T-helper 2 cell treated with Interferon-gamma antibody and Interleukin-4, amounts not matched to agents 100 ng/mL and 5 ng/mL, for 36 hours (primary cell): ENCODE results near the gene PLSCR4. TPM values are rescaled to one million over a fixed set of nuclear protein-coding genes. Genes with fewer than 3 reads are reported as not detected.

Source experiments
- intact Hi-C: fragments of 100-400 bp; cut with micrococcal nuclease; formaldehyde crosslinking; loops from one replicate; pipeline ENCODE4 v1.15.1; 2023
- total RNA-seq: library from RNA; stranded (reverse); gene quantifications from 2 replicates; pipeline ENCODE4 v1.2.3, GENCODE V29; 2022

The PLSCR4 gene
- total RNA-seq, 1 donor from 2014 or later = not detected

DNA sequence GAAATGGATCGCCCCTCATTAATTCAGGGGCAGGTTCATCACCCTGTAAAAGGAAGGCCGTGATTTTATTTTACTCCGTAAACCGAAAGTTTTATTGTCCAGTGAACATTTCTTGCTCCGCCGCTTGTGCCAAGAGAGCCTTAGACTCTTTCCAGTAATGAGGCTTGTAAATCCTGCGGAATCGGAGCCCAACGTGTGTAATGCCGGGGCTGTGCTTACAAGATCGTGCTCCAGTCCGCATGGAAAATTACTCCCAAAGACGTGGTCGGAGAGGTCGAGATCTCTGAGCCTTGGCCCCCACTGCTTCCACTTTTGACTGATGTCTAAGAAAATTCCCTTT is 89.3 kb downstream of the PLSCR4 start:
- intact Hi-C loops = no loop called here

GRCh38 chr3:146160964-146161662 is 89.8 kb downstream of the PLSCR4 start, which contains the start of gene PLOD2:
PLOD2 (minus strand) TSS chr3:146161184; CDS start chr3:146160989, 195 bp downstream.
- intact Hi-C loops = no loop called here

DNA sequence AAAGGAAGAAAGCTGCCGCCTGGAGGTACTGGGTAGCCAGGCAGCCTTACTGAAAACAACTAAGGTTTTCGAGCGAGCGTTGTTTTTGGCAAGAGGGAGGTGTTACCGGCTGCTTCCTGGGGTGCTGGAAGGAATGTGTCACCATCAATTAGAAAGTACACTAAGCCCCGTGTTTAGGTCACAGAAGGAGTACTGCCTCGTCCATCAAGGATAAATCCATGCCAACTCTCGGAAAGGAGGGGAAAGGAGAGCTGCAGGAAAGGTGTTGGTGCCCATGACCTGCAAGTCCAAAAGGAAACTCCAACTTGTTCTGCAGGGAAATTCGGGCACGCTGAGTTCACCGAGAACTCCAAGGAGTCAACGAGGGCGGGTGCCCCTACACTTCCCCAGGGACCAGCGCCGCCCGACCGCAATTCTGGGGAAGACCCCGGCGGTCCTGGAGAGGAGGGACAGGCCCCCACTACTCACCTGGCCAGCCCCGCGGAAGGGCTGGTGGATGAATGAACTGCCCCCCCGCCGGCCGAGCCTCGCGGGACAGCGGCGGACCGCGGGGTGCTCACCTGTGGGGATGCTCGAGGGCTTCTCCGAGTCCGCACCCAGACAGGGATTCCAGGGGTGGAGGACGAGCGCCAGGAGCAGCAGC is 90.5 kb downstream of the PLSCR4 start:
- intact Hi-C loops = no loop called here

- intact Hi-C loops = no loop called here
Observed at GRCh38 chr3:146159616-146160320, 91.1 kb downstream of the PLSCR4 start.

- intact Hi-C loops = no loop called here
Observed at GRCh38 chr3:146159037-146159436, 91.9 kb downstream of the PLSCR4 start.

- intact Hi-C loops = no loop called here
Observed at GRCh38 chr3:146157325-146158060, 93.4 kb downstream of the PLSCR4 start.

- intact Hi-C loops = no loop called here
Observed at GRCh38 chr3:146156666-146157314, 94.1 kb downstream of the PLSCR4 start.

DNA sequence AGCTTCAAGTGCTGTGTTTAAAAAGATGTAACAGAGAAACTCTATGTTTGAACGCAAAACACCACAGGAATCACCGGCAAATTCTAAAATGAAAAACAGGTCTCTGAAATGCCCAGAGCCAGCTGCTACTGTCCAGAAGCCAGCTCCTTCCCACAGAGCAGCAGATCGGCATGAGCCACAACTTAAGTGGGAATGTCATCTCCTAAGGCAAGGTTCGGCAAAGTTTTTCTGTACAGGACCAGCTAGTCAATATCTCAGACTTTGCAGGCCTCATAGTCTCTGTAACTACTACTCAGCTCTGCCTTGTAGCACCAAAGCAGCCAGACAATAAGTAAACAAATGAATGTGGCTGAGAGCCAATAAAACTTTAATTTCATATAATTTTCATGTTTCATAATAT is 94.8 kb downstream of the PLSCR4 start:
- intact Hi-C loops = no loop called here

GRCh38 chr3:146154995-146155394 is 95.9 kb downstream of the PLSCR4 start:
- intact Hi-C loops = no loop called here

GRCh38 chr3:146154316-146154715 is 96.6 kb downstream of the PLSCR4 start:
- intact Hi-C loops = no loop called here

GRCh38 chr3:146153429-146153828 is 97.5 kb downstream of the PLSCR4 start:
- intact Hi-C loops = no loop called here

- intact Hi-C loops = no loop called here
Observed at GRCh38 chr3:146152834-146153233, 98.1 kb downstream of the PLSCR4 start.

- intact Hi-C loops = no loop called here
Observed at GRCh38 chr3:146148468-146148931, 102.4 kb downstream of the PLSCR4 start.

DNA sequence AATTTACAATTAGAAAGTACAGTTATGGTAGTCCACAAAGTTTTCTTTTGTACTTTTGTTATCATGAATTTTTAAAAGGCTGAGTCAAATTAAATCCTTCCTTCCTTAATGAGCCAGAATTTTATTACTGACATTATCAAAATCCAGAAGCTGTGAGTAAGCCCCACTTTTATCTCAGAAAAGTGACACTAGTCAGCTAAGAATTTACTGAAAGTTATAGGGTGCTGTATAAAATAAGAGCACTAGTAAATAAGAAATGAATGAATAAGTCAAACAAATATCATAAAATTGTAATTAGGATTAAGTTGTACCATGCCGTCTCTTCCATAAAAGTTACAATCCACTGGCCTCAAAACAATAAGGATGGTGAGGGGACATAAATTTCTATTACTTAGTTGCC is 105.3 kb downstream of the PLSCR4 start:
- intact Hi-C loops = no loop called here

DNA sequence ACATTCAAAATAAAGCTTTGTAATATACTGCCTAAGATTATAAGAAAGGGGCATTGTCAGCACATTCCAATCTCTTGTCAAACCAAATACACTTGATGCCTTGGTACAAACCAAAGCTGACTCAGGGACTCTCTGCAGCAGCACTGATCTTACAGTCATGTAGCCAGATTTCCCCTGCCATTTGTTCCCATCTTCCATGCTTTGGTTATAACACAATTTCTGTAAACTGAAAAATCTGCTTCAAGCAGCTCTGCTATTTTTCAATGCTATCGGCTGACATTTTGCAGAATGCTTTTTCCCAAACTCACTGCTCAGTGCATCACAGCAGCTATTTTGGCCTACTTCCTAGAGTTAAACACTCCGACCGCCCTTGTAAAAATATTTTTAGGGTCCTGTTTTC is 108.1 kb downstream of the PLSCR4 start:
- intact Hi-C loops = no loop called here

Other genes with a start within 250 kb of the PLSCR4 start
- gene PLOD2, start 89.9 kb downstream of the PLSCR4 start, total RNA-seq = 0.23 and 0.32 TPM in 2 replicates
- 0.11 TPM in 1 of 2 replicates, not detected in the other for gene PLSCR2, start 218.5 kb upstream of the PLSCR4 start, total RNA-seq